OCI-LY7 (cell line): ENCODE measurements around the gene AHCY.

Experiments used
- EZH2phosphoT487 ChIP-seq: fragments of 200-600 bp; sonication (generic); IDR thresholded peaks from 2 replicates; pipeline ENCODE4 v1.6.1; 2018; ENCODE audit warnings: low read depth, borderline replicate concordance, mild to moderate bottlenecking, mixed run types, antibody characterized with exemption, low read length, moderate library complexity, mixed read lengths
- TF ChIP-seq, protein P1 (sequence below): fragments of 200-600 bp; sonication (generic); conservative IDR thresholded peaks from 2 replicates; pipeline ENCODE4 v1.5.1; 2014; ENCODE audit warnings: mild to moderate bottlenecking, antibody characterized with exemption, low read length, moderate library complexity, mixed read lengths

GRCh38 chr20:34301587-34302311 is 1.4 kb downstream of the AHCY start:
- TF ChIP-seq, protein P1, sequence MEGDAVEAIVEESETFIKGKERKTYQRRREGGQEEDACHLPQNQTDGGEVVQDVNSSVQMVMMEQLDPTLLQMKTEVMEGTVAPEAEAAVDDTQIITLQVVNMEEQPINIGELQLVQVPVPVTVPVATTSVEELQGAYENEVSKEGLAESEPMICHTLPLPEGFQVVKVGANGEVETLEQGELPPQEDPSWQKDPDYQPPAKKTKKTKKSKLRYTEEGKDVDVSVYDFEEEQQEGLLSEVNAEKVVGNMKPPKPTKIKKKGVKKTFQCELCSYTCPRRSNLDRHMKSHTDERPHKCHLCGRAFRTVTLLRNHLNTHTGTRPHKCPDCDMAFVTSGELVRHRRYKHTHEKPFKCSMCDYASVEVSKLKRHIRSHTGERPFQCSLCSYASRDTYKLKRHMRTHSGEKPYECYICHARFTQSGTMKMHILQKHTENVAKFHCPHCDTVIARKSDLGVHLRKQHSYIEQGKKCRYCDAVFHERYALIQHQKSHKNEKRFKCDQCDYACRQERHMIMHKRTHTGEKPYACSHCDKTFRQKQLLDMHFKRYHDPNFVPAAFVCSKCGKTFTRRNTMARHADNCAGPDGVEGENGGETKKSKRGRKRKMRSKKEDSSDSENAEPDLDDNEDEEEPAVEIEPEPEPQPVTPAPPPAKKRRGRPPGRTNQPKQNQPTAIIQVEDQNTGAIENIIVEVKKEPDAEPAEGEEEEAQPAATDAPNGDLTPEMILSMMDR: no peak
- TF ChIP-seq EZH2phosphoT487: no peak
